H1 (cell line): Measurements from ENCODE around the gene LRRFIP1. TPM values are rescaled to one million over a fixed set of nuclear protein-coding genes. Genes with fewer than 3 reads are reported as not detected.

Experiments
- CTCF ChIA-PET: fragments of 300-600 bp; sonication (Branson Sonifier 250); formaldehyde crosslinking; loops from one replicate; lab custom pipeline; 2021; ENCODE audit not compliant: partially characterized antibody; lab: Charles Lee
- POLR2A ChIA-PET: fragments of 300-600 bp; sonication (Branson Sonifier 250); formaldehyde crosslinking; loops from one replicate; lab custom pipeline; 2021; ENCODE audit warnings: inconsistent platforms; ENCODE audit not compliant: partially characterized antibody; lab: Charles Lee
- DNase-seq, 2 experiments: peaks; one replicate each; pipeline versions ENCODE4 v3.0.0 to v3.0.0-alpha.2; 2010 to 2022; ENCODE audit warnings: low spot score in 2 of 2, low read depth in 1 of 2, mixed read lengths in 1 of 2
- FAIRE-seq: peaks from 2 replicates; lab custom pipeline; 2011; peaks lifted over from hg19 to GRCh38; lab: Jason Lieb, UNC
- H2AFZ ChIP-seq: 2 replicates; pipeline ENCODE4 v1.8.1; 2012; ENCODE audit warnings: low read length, inconsistent platforms
- H2AK5ac ChIP-seq: 2 replicates; pipeline ENCODE4 v1.6.1; 2013; ENCODE audit warnings: low read depth, low read length
- H2BK120ac ChIP-seq: replicated peaks from 2 replicates; pipeline ENCODE3; 2013; ENCODE audit warnings: low read depth, low read length, inconsistent platforms
- H2BK12ac ChIP-seq: 2 replicates; pipeline ENCODE4 v1.6.1; 2013; ENCODE audit warnings: low read depth, low read length
- H2BK15ac ChIP-seq: 2 replicates; pipeline ENCODE4 v1.6.1; 2013; ENCODE audit warnings: low read length
- H2BK20ac ChIP-seq: 2 replicates; pipeline ENCODE4 v1.6.1; 2013; ENCODE audit warnings: low read length
- H2BK5ac ChIP-seq: 2 replicates; pipeline ENCODE4 v1.6.1; 2013; ENCODE audit warnings: low read depth, low read length
- H3K14ac ChIP-seq: 2 replicates; pipeline ENCODE4 v1.6.1; 2013; ENCODE audit warnings: inconsistent platforms; ENCODE audit not compliant: insufficient read length
- H3K18ac ChIP-seq: 2 replicates; pipeline ENCODE4 v1.6.1; 2013; ENCODE audit warnings: low read length; ENCODE audit errors: extremely low read depth
- H3K23ac ChIP-seq: 2 replicates; pipeline ENCODE4 v1.6.1; 2013; ENCODE audit warnings: inconsistent platforms; ENCODE audit not compliant: insufficient read length
- H3K23me2 ChIP-seq: 2 replicates; pipeline ENCODE4 v1.6.1; 2013; ENCODE audit warnings: low read depth, low read length
- H3K27ac ChIP-seq: 2 replicates; pipeline ENCODE4 v1.6.1; 2011; ENCODE audit warnings: low read depth, low read length, inconsistent platforms
- H3K27me3 ChIP-seq, 4 experiments: replicated peaks in 1 of 4; 1 replicate in 1 of 4; 2 replicates in 3 of 4; pipeline versions ENCODE4 v1.6.1 to v1.8.1; 2011 to 2013; ENCODE audit warnings: low read length in 3 of 4, mild to moderate bottlenecking in 3 of 4, inconsistent platforms in 2 of 4, mixed read lengths in 2 of 4, moderate library complexity in 1 of 4; ENCODE audit not compliant: control insufficient read depth in 3 of 4, insufficient read depth in 3 of 4; ENCODE audit errors: extremely low read depth in 1 of 4
- H3K36me3 ChIP-seq, 4 experiments: 2 replicates each; pipeline versions ENCODE4 v1.6.1 to v1.8.1; 2011 to 2013; ENCODE audit warnings: mild to moderate bottlenecking in 4 of 4, low read length in 3 of 4, moderate library complexity in 2 of 4, control low read depth in 1 of 4, inconsistent platforms in 1 of 4; ENCODE audit not compliant: insufficient read depth in 4 of 4, control insufficient read depth in 2 of 4
- H3K4ac ChIP-seq: replicated peaks from 2 replicates; pipeline ENCODE3; 2013; ENCODE audit warnings: low read length, low read depth, mixed read lengths, inconsistent platforms; ENCODE audit not compliant: insufficient read length
- H3K4me1 ChIP-seq, 4 experiments: replicated peaks in 1 of 4; 1 replicate in 1 of 4; 2 replicates in 3 of 4; pipeline versions ENCODE4 v1.6.1 to v1.8.1; 2011 to 2013; ENCODE audit warnings: low read length in 3 of 4, inconsistent platforms in 2 of 4, mixed read lengths in 1 of 4; ENCODE audit not compliant: insufficient read depth in 4 of 4, control insufficient read depth in 3 of 4
- H3K4me2 ChIP-seq, 2 experiments: 2 replicates each; pipeline versions ENCODE4 v1.6.1 to v1.8.1; 2011 to 2013; ENCODE audit warnings: low read depth in 2 of 2, low read length in 2 of 2, control low read depth in 1 of 2, inconsistent platforms in 1 of 2, mild to moderate bottlenecking in 1 of 2; ENCODE audit not compliant: insufficient read depth in 1 of 2
- H3K4me3 ChIP-seq, 4 experiments: fragments of 200-600, 300-600 bp in 1 of 4; sonication (generic), shearing (Covaris generic), sonication (Bioruptor Twin) in 1 of 4; 2 replicates each; pipeline versions ENCODE4 v1.5.1 to v1.8.1; 2011 to 2016; ENCODE audit warnings: low read length in 4 of 4, low read depth in 3 of 4, control low read depth in 2 of 4, inconsistent platforms in 2 of 4, mild to moderate bottlenecking in 2 of 4, mixed read lengths in 1 of 4, moderate library complexity in 1 of 4; ENCODE audit not compliant: insufficient read depth in 2 of 4; ENCODE audit errors: extremely low read depth in 1 of 4
- H3K56ac ChIP-seq: replicated peaks from 2 replicates; pipeline ENCODE3; 2013; ENCODE audit warnings: low read depth, mild to moderate bottlenecking, mixed read lengths, low read length, inconsistent platforms; ENCODE audit not compliant: insufficient read length
- H3K79me1 ChIP-seq: 2 replicates; pipeline ENCODE4 v1.6.1; 2013; ENCODE audit warnings: low read depth, low read length, control low read depth
- H3K79me2 ChIP-seq, 2 experiments: 2 replicates each; pipeline versions ENCODE4 v1.6.1 to v1.8.1; 2012 to 2013; ENCODE audit warnings: low read length in 2 of 2, mild to moderate bottlenecking in 2 of 2, inconsistent platforms in 1 of 2; ENCODE audit not compliant: insufficient read depth in 2 of 2, control insufficient read depth in 1 of 2
- H3K9ac ChIP-seq, 4 experiments: replicated peaks in 1 of 4; 1 replicate in 1 of 4; 2 replicates in 3 of 4; pipeline versions ENCODE4 v1.6.1 to v1.8.1; 2011 to 2013; ENCODE audit warnings: low read depth in 3 of 4, low read length in 3 of 4, control low read depth in 2 of 4, mild to moderate bottlenecking in 2 of 4, moderate library complexity in 2 of 4, inconsistent platforms in 1 of 4; ENCODE audit errors: extremely low read depth in 1 of 4
- H3K9me3 ChIP-seq, 2 experiments: 2 replicates each; pipeline versions ENCODE4 v1.6.1 to v1.8.1; 2012 to 2013; ENCODE audit warnings: mild to moderate bottlenecking in 2 of 2, moderate library complexity in 2 of 2, control low read depth in 1 of 2, inconsistent platforms in 1 of 2, low read depth in 1 of 2, low read length in 1 of 2, mixed read lengths in 1 of 2; ENCODE audit not compliant: insufficient read depth in 2 of 2
- H4K20me1 ChIP-seq, 2 experiments: replicated peaks in 1 of 2; 2 replicates each; pipeline versions ENCODE3 to v1.8.1; 2011 to 2013; ENCODE audit warnings: inconsistent platforms in 2 of 2, low read length in 2 of 2, mild to moderate bottlenecking in 1 of 2; ENCODE audit not compliant: insufficient read depth in 2 of 2, control insufficient read depth in 1 of 2
- H4K5ac ChIP-seq: 2 replicates; pipeline ENCODE4 v1.6.1; 2013; ENCODE audit warnings: low read length, low read depth, mixed read lengths, inconsistent platforms; ENCODE audit not compliant: insufficient read length
- H4K8ac ChIP-seq: 2 replicates; pipeline ENCODE4 v1.8.0; 2013; ENCODE audit warnings: mild to moderate bottlenecking, moderate library complexity, low read length, inconsistent platforms; ENCODE audit not compliant: insufficient read depth; ENCODE audit errors: extremely low read depth
- H4K91ac ChIP-seq: replicated peaks from 2 replicates; pipeline ENCODE3; 2013; ENCODE audit warnings: low read length, mixed read lengths, inconsistent platforms; ENCODE audit not compliant: insufficient read length
- BACH1 ChIP-seq: IDR thresholded peaks from 2 replicates; pipeline ENCODE4 v1.6.1; 2012; ENCODE audit warnings: low read length, improper control_type of control experiment
- E2F6 ChIP-seq: IDR thresholded peaks from 2 replicates; pipeline ENCODE4 v1.6.1; 2012; ENCODE audit warnings: inconsistent platforms
- FOSL1 ChIP-seq: IDR thresholded peaks from 2 replicates; pipeline ENCODE4 v1.6.1; 2011; ENCODE audit warnings: mild to moderate bottlenecking, low read depth, low read length, moderate library complexity; ENCODE audit not compliant: insufficient read depth
- GABPA ChIP-seq: IDR thresholded peaks from 2 replicates; pipeline ENCODE4 v1.6.1; 2011; ENCODE audit warnings: mild to moderate bottlenecking, low read length, moderate library complexity, borderline replicate concordance; ENCODE audit not compliant: insufficient read depth
- PHF8 ChIP-seq: fragments of 200-600 bp; sonication (generic); conservative IDR thresholded peaks from 2 replicates; pipeline ENCODE4 v1.7.1; 2012; ENCODE audit warnings: low read depth, mild to moderate bottlenecking, inconsistent platforms, low read length, moderate library complexity
- POU5F1 ChIP-seq: IDR thresholded peaks from 2 replicates; pipeline ENCODE4 v1.6.1; 2011; ENCODE audit warnings: low read depth, mild to moderate bottlenecking, low read length, moderate library complexity
- RAD21 ChIP-seq, 2 experiments: IDR thresholded peaks in 1 of 2; conservative IDR thresholded peaks in 1 of 2; 2 replicates each; pipeline ENCODE4 v1.6.1; 2011; ENCODE audit warnings: low read depth in 2 of 2, low read length in 2 of 2, improper control_type of control experiment in 1 of 2, inconsistent platforms in 1 of 2, mild to moderate bottlenecking in 1 of 2, moderate library complexity in 1 of 2
- SIX5 ChIP-seq: IDR thresholded peaks from 2 replicates; pipeline ENCODE4 v1.6.1; 2011; ENCODE audit warnings: mild to moderate bottlenecking, low read depth, low read length
- WGBS, 2 experiments: shearing (Covaris generic) in 1 of 2; methylation state at CpG; one replicate each; pipeline versions ENCODE4 v1.1.6 to v1.1.7; 2013 to 2015; ENCODE audit warnings: low lambda C conversion rate in 2 of 2, mixed read lengths in 2 of 2, inconsistent platforms in 1 of 2, low coverage in 1 of 2, missing lambda C conversion rate in 1 of 2; ENCODE audit not compliant: insufficient replicate concordance in 2 of 2, insufficient coverage in 1 of 2, insufficient read length in 1 of 2; ENCODE audit errors: extremely low coverage in 1 of 2, missing lambda C conversion rate in 1 of 2; 5-methylcytosine and 5-hydroxymethylcytosine counted together
- polyA plus RNA-seq, 7 experiments: library from polyadenylated mRNA; depleted of rRNA in 3 of 7; stranded (reverse) in 5 of 7; unstranded in 2 of 7; fragments of >200 nt in 5 of 7; fragments of 200-250 nt in 2 of 7; gene quantifications; 1 replicate in 5 of 7; 2 replicates in 1 of 7; 4 replicates in 1 of 7; pipeline versions ENCODE4 v1.2.1 to v1.2.3, GENCODE V29; 2011 to 2013; ENCODE audit warnings: missing spikeins in 2 of 7, mixed read lengths in 2 of 7
- total RNA-seq: library from RNA; stranded (reverse); fragmentation: NEBNext Ultra II Directional; extraction: Animal tissue kit (Norgen Biotek cat#: 25700); gene quantifications from 2 replicates; pipeline ENCODE4 v1.2.1, GENCODE V29; 2021

The LRRFIP1 gene
- total and polyA plus RNA-seq, 2 of the 8 experiments (the other 6 are each of a cell fraction or from before 2014, with no cell fraction given) = 12.1 to 75.8 TPM

GRCh38 chr2:237667893-237668292 lies 40.5 kb downstream of the LRRFIP1 start:
- 78% methylated on average over 6 of the region's 6 CpGs; no CpG with 5 or more reads in 1 of the 2 experiments for WGBS, 2 experiments
- H3K4me1 ChIP-seq = peaks cover 6 to 18% (median 6%) of the 10 kb centered on the region in 4 experiments
- no peak overlapping the region for H2BK5ac ChIP-seq

More at GRCh38 chr2:237667893-237668292, 40.5 kb downstream of the LRRFIP1 start:
- peak overlapping the region in 1 of 4 experiments; percentile 25; a peak in 1 of 7 replicates for H3K9ac ChIP-seq
- H2BK15ac ChIP-seq = no peak overlapping the region
- no peak overlapping the region for H3K18ac ChIP-seq
- H3K27me3 ChIP-seq = no peaks in the 10 kb centered on the region
- H2BK20ac ChIP-seq = no peak overlapping the region
- H4K91ac ChIP-seq = no peak overlapping the region
- no peak for TF ChIP-seq FOSL1
- no peak for TF ChIP-seq BACH1
- TF ChIP-seq E2F6 = no peak
- no peak for TF ChIP-seq SIX5
- no peak for TF ChIP-seq PHF8
- TF ChIP-seq GABPA = no peak
- TF ChIP-seq POU5F1 = no peak
- no peak for TF ChIP-seq RAD21 (IDR thresholded peaks at IDR 0.05 in 1 of 2, conservative IDR thresholded peaks at IDR 0.05 in 1 of 2; ENCODE audit: low read depth in 2 of 2, low read length in 2 of 2)
- TF ChIP-seq, all 59 proteins: peak for 0
- Histone ChIP-seq H3K4ac (no peak overlapping the region), H3K36me3 (no peaks in the 10 kb centered on the region), H3K4me2 (no peak overlapping the region), H3K4me3 (no peak overlapping the region), H3K79me2 (no peaks in the 10 kb centered on the region), H3K56ac (no peak overlapping the region), H3K9me3 (no peaks in the 10 kb centered on the region), H4K20me1 (peaks cover 0 to 3% of the 10 kb centered on the region in 2 experiments), H2BK12ac (no peak overlapping the region), H3K23ac (no peak overlapping the region), H3K23me2 (no peaks in the 10 kb centered on the region), H2AFZ (no peak overlapping the region), H4K8ac (no peak overlapping the region), H2AK5ac (no peak overlapping the region), H4K5ac (no peak overlapping the region), H3K27ac (no peak overlapping the region), H3K79me1 (peaks cover 5% of the 10 kb centered on the region), H2BK120ac (no peak overlapping the region), H3K14ac (no peak overlapping the region)
- ChIA-PET POLR2A (no interaction called here), CTCF (interaction anchor here (0.7 to 9.6 kb wide), 7 partner anchors 15 to 96 kb away, joined by 3 to 130 read pairs (median 6); no protein-coding TSS in a partner anchor)
- FAIRE-seq = no peak
- no peak for DNase-seq
